GM10847 (cell line): ENCODE measurements around the gene A3GALT2.

Source experiments
- POLR2A ChIP-seq: IDR thresholded peaks from 2 replicates; pipeline ENCODE4 v1.6.1; 2011; ENCODE audit not compliant: insufficient read length; ENCODE audit errors: extremely low read depth

Gene A3GALT2

DNA sequence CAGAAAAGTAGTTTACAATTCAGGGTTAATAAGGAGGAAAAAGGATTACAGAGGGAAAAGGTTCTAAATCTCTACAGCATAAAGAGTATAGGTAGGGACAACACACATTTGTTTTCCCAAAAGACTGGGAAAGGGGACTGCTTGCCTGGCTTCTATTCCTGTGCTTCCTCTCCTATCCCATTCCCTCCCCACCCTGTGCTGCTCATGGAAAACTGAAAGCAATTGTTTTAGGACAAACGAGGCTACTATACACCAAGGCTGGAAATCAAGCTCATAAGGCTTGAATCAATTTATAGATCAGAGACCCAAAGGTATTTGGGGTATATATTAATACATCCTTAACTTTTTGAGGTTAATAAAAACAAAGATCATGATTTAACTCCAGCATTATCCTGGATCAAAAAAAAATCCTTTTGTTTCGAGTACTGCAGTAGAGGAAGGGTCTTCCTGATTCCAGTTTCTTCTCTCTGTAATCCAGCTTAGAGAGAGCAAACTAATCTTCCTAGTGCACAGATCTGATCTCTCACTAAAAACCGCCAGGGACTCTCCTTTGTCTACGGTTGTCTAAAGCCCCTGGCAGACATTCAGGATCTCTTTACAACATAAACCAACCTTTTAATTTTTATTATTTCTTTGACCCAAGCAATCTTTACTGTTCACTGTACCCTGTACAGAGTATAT lies 37.4 kb upstream of the A3GALT2 start:
- TF ChIP-seq POLR2A: no peak

DNA sequence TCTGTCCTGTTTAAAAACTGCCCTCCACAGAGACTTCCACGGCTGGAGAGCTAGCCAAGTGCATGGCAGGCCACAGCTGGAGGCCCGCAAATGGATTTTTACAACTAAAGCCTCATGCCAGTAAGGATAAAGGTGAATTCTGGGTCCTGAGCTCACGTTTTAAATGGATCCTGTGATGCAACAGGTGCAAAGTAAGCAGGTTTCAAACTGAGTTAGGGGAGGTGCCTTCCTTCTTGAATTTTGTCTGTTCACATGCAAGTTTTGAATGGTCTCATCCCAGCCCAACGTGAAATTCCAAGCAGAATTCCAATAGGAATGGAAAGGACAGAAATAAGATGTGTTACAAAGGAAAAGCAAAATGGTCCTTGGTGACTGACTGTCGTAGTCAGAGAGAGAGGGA lies 36.2 kb upstream of the A3GALT2 start:
- no peak for TF ChIP-seq POLR2A

DNA sequence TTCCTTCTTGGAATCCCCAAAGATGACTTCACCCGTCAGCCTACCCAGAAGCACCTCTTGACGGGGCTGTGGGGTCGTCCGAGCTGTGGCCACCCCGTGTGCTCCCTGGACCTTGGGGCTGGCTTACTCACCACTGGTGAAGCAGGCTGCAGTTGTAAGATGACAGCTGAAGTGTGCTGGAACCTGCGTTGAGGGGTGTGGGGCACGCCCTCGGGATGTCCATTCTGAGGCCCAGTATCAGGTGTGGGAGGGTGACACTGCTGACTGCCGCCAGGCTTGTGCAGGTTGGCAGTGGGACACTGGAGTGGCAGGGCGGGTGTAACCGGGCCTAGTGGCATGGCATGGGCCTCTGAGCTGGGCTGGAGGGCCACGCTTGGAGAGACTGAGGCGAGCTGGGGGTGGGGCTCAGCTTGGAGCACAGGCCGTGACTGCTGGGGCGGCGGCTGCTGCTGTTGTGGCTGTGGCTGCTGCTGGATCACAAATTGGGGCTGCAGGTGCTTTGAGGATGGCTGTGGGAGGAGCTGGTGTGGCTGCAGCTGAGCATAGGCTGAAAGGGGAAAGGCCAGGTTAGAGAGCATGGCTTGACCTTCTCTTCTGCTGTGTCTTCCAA lies 33.9 kb upstream of the A3GALT2 start:
- no peak for TF ChIP-seq POLR2A

DNA sequence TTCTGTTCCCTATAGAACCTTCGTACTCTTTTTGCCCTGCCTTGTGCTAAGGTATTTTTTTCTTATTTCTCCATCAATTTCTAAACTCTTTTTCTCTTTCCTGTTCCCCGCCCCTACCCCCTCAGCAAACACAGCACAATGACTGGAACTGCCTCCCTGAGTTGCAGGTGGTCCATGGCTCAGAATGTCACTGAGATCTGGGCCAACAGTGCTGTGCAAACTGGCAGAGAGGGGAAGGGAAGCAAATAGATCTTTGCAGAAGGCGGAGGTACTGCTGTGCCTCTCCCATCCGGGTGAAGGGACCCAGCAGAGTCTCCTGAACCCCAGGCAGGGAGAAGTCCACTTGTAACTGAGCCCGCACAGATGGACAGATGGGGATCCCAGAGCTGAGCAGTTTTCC lies 32.6 kb upstream of the A3GALT2 start:
- TF ChIP-seq POLR2A: no peak

DNA sequence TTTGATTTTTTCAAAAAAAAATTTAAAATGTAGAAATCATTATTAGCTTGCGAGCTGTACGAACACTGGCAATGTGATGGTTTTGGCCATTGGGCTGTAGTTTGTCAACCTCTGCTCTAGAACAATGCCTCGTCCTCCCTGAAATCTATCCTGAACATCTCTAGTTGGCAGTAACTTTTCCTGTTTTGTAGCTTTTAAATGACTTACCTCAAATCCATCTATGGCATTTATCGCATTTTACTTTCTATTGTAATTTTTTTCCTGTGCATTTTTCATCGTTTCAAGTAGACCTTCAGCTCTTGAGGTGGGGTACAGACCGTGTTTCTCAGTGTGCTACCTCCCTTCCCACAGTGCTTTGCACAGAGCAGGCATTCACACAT lies 30.4 kb upstream of the A3GALT2 start:
- TF ChIP-seq POLR2A: no peak

DNA sequence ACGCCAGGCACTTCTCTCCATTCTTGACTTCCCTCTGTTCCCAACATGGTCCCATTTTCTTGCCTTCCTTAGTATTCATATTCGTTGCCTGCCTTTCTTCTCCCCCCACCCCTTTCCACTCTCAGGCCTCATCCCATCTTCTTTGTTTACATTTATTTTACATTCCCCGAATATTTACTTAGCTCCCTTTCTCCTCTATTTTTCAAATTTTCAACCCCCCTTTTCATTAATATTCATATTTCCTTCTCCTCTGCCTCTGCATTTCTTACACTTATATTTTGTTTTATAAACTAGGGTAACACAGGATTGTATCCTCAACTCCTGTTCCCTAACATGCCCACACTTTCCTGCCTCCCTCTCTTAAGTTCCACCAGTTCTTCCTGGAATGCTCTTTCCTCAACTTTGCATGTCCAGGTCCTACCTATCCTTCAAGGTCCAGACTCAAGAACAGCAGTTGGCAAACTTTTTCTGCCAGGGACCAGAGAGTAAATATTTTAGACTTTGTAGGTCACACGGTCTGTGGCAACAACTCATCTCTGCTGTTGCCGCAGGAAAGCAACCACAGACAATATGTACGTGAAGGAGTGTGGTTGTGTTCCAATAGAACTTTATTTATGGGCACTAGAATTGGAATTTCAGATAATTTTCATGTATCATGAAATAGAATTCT lies 29.8 kb upstream of the A3GALT2 start:
- TF ChIP-seq POLR2A: no peak

DNA sequence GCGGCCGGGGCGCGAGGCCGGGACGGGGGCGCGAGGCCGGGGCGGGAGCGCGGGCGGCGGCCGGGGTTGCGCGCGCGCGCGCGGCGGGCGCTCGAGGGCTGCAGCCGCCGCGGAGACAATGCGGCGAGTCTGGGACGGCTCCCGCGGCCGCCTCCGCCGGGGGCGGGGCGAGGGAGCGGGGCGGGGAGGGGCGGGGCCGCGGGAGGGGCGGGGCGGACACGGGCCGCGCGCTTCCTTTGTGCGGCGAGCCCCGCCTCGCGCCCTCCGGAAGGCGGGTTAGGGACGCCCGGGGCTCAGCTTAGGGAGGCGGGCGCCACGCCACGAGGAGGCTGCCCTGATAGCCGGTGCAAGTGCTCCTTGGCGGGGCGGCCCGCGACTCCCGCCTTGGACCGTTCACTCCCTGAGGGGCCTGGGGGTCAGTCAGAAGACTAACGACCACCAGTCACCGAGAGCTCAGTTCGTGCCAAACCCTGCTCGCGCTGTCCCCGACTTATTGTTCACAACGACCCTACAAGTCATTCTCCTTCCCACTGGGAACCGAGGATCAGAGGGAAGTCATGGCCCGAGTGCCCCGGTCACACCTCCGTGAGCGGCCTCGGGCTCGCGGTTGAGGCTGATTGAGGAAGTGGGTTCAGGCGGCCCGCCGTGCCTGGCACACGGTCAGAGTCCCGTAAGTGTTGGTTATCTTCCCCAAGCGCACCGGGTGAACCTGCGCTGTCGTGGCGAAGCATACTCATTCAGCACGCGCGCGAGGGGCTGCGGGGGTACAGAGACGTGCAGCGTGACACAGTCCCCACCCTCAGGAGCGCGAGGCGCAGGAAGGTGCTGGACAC lies 29.1 kb upstream of the A3GALT2 start:
- TF ChIP-seq POLR2A: peak; percentile 79

DNA sequence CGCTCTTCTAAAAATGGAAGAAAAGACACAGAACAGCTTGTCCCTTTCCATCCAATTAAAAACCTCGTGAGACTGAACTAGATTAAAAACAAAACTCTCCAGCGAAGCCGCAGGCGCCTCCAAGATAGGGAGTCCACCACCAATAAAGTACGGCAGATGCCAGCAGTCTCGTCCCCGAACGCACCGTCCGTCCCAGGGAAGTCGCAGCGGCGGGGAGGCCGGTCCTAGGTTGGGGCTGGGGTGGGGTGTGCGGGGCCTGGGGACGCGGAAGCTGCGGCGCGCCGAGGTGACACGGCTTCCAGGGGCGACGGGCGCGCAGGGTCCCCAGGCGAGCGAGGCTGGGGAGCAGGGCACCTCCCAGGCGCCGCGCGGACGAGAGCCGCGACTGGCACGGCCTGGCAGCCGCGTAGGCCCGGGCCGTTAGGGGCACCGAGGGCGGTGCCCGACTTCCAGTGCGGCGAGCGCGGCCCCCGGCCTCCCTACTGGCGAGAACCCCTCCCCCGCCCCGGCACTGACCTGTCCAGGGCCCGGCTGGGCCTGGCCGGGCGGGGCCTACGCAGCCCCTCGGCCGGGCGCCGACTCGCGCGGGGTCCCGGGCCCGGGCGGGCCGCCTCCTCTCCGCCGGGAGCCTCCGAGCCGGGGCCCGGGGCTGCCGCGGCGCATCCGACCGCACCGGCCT lies 28.3 kb upstream of the A3GALT2 start:
- no peak for TF ChIP-seq POLR2A

DNA sequence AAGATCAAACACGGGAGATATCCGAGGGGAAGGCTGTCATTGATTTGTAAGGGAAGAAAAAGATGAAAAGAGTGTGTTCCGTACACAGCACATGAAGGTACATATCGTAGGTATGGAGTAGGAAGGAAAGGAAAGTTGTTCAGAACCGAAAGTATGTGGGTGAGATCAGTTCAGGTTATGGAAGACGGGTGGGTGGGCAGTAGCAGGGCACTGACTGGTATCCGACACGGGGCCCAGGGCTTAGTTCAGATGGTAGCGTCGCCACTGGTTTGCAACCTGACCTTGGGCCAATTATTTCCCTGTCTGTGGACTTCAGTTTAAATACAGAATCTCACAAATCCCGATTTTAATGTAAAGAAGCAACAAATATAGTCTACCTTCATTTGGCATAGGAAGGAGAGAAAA lies 27.8 kb upstream of the A3GALT2 start:
- TF ChIP-seq POLR2A: no peak

DNA sequence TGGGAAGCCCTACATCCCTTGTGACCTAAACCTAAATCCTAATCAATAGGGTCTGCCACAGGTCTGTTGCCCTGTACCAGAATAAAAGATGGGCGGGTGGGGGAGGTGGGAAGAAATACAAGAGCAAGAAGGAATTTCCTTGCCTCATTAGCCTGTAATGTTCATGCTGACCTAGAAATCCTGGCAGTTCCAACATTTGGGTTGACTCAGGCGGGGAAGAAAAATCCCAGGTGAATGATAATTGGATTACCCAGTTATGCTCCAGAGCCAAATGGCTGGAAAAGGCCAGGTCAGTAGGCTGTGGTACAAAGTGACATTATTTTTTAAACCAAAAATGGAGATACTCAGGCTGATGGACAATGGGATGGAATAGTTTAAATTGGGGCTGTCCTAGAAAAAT lies 27.3 kb upstream of the A3GALT2 start:
- TF ChIP-seq POLR2A: no peak

DNA sequence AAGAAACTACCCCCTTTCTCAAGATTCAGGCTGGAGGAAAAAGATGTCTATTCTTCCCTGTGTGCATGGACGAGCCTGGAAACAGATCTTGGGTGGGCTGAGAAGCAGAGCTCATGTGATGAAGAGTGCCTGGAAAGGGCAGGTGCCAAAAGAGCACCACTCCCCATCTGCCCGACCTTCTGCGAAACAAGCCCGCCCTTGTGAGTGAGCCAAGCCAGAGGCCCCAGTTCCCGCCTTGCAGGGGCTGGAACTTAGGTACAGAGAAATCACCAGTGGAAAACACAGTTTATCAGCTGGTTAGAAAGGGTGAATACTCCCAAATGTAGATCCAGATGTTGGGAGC lies 26.7 kb upstream of the A3GALT2 start:
- TF ChIP-seq POLR2A: no peak

DNA sequence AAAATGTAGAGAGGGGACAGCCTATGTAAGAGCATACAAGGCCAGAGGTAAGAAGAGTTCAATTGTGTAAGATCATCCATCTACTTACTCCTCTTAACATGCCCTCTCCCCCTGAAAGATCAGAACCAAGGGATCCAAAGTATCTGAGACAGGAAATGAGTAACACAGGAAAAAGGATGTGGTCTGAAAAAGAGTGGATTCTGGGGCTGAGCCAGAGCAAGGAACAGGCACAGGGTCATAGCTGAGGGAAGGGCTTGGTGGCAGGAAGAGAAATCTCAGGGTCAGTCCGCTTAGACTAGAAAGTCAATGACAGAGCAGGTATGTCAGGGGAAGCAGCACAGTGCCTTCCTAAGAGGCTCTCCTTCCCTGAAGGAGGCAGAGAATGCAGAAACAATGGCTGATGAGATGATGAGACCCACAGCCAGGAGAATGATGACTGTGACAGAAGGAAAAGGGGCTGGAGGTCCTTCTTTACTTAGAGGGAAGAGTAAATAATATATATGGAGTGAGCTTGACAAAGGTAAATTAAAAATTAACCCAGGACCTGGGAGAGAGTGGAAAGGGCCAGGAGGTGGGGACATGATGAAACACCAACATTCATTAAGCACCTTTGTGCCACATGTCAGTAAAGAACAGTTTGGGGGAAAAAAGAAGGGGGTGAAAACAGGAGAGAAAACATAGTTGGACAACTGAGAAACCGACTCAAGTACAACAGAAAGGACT lies 26.2 kb upstream of the A3GALT2 start:
- no peak for TF ChIP-seq POLR2A

DNA sequence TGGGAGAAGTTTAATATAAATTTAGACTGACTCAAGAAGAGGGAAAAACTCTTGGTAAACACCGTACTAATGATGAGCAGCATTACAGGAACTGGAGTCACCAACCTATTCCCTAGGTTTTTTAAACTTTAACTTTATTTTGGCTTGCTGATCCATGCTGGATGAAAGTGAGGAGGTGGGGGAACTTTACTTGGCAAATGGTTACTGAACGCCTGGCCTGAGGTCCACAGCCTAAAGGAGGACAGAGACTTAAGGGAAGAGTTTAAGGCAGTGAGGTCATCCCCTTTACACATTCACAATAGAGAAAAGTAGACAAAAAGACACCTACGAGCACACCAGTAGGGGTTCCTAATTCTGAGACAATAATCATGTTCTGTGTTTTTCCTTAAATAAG lies 25.6 kb upstream of the A3GALT2 start:
- no peak for TF ChIP-seq POLR2A

DNA sequence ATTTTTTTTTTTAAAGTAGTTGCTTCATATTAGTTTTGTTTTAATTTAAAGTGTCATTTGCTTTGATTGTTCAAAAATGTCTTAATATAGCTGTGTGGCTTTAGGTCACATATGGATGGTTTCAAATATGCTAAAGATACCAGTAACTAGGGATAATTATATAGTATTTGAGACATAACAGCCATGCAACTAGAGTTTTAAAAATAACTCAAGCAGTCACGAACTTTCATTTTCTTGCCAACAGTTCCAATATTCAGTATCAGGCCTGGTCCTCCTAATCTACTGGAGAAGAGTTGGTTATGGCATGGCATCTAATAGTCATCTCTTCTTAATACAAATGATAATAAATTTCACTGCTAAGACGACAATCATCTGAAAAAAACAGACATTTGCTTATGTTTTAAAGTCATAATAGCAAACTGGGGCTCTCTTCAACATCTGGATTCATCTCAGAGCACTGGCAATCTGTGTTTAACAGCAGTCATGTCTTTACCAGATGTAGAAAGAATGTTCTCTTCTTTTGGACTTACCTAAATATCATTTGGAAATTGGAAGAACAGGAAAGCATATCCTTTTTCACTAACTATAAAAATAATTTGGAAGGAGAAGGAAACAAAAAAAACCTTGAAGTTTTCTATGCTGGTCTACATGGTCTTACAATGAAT lies 24.1 kb upstream of the A3GALT2 start:
- TF ChIP-seq POLR2A: no peak

DNA sequence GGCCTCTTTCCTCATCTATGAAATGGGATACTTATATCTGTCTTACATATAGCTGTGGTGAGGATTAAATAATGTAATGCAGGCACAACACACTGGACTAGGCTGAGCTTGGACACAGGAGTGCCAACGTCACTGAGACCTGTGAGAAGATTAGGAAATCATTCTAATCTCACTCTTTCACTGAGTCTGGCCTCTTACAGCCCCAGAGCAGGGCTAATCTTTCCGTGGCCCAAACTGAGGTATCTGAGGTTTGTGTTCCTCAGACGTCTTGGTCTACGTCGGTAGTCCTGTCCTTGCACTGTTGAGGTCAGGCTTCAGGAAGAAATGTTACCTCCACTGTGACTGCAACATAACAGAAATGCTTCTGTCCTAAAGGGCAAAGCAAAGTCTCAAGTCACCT lies 22.6 kb upstream of the A3GALT2 start:
- no peak for TF ChIP-seq POLR2A
